HTERT RPE-1 (cell line): ENCODE data around the gene PTCD1.

Experiments
- in situ Hi-C: fragments of 300-500 bp; cut with MboI; formaldehyde crosslinking; loops from 4 replicates; pipeline ENCODE4 v1.14.3; 2020; ENCODE audit warnings: low sequenced_read_pairs

The PTCD1 gene

GRCh38 chr7:99438573-99439480 lies at the start of gene PTCD1, which contains the start of gene CPSF4:
TSS of gene PTCD1 (minus strand) at chr7:99438798. CDS start at chr7:99435242, 3,556 bp downstream.
TSS of gene CPSF4 (plus strand) at chr7:99438943. CDS start at chr7:99439083, 140 bp downstream.
- in situ Hi-C loops, result no loop called here

GRCh38 chr7:99485094-99485493 lies 46.5 kb upstream of the PTCD1 start:
- in situ Hi-C loops, result no loop called here

- in situ Hi-C loops, result no loop called here
Measured at GRCh38 chr7:99478464-99479440, 40.2 kb upstream of the PTCD1 start.

- in situ Hi-C loops, result no loop called here
Measured at GRCh38 chr7:99476107-99476506, 37.5 kb upstream of the PTCD1 start.

- in situ Hi-C loops, result no loop called here
Measured at GRCh38 chr7:99473315-99473596, 34.7 kb upstream of the PTCD1 start.

- in situ Hi-C loops, result no loop called here
Measured at GRCh38 chr7:99472561-99473314, 34.1 kb upstream of the PTCD1 start, which contains the start of gene ZNF789. TSS of gene ZNF789 (plus strand) at chr7:99472890. CDS start at chr7:99476457, 3,567 bp downstream.

- in situ Hi-C loops, result no loop called here
Measured at GRCh38 chr7:99469381-99470065, 30.9 kb upstream of the PTCD1 start.

- in situ Hi-C loops, result no loop called here
Measured at GRCh38 chr7:99468336-99468918, 29.8 kb upstream of the PTCD1 start.

GRCh38 chr7:99465421-99465768 lies 26.8 kb upstream of the PTCD1 start:
- in situ Hi-C loops, result no loop called here

GRCh38 chr7:99461221-99461620 lies 22.6 kb upstream of the PTCD1 start:
- in situ Hi-C loops, result no loop called here

GRCh38 chr7:99460651-99461050 lies 22.1 kb upstream of the PTCD1 start:
- in situ Hi-C loops, result no loop called here

- in situ Hi-C loops, result no loop called here
Measured at GRCh38 chr7:99459087-99459486, 20.5 kb upstream of the PTCD1 start.

- in situ Hi-C loops, result no loop called here
Measured at GRCh38 chr7:99457650-99458493, 19.3 kb upstream of the PTCD1 start.

- in situ Hi-C loops, result no loop called here
Measured at GRCh38 chr7:99457050-99457649, 18.6 kb upstream of the PTCD1 start.

- in situ Hi-C loops, result no loop called here
Measured at GRCh38 chr7:99456288-99456687, 17.7 kb upstream of the PTCD1 start.

- in situ Hi-C loops, result no loop called here
Measured at GRCh38 chr7:99455874-99456273, 17.3 kb upstream of the PTCD1 start.

GRCh38 chr7:99453105-99453504 lies 14.5 kb upstream of the PTCD1 start:
- in situ Hi-C loops, result no loop called here

GRCh38 chr7:99452541-99452940 lies 13.9 kb upstream of the PTCD1 start:
- in situ Hi-C loops, result no loop called here

- in situ Hi-C loops, result no loop called here
Measured at GRCh38 chr7:99451936-99452335, 13.3 kb upstream of the PTCD1 start.
